Mucosa of gallbladder (tissue), 1 donor: ENCODE data around the gene GRIP1. TPM values are rescaled to one million over a fixed set of nuclear protein-coding genes. Genes with fewer than 3 reads are reported as not detected.

Experiments used
- DNase-seq: peaks from one replicate; pipeline ENCODE4 v3.0.0-alpha.2; 2020; ENCODE audit warnings: low spot score
- total RNA-seq: library from RNA; stranded (reverse); gene quantifications from one replicate; pipeline ENCODE4 v1.2.1, GENCODE V29; 2021
- donor health status: DM: no; HTN: no; CAD: no.

Gene GRIP1
- 18.9 TPM for total RNA-seq

- DNase-seq, result no peak
Observed at GRCh38 chr12:66678338-66679275, at the start of gene GRIP1. TSS of gene GRIP1 (minus strand) at chr12:66679076. CDS start at chr12:66678904, 172 bp downstream.

GRCh38 chr12:66726556-66726955 is 47.7 kb upstream of the GRIP1 start:
- no peak for DNase-seq

GRCh38 chr12:66725031-66725430 is 46.2 kb upstream of the GRIP1 start:
- no peak for DNase-seq

GRCh38 chr12:66724616-66725015 is 45.7 kb upstream of the GRIP1 start:
- DNase-seq, result no peak

- no peak for DNase-seq
Observed at GRCh38 chr12:66724026-66724425, 45.1 kb upstream of the GRIP1 start.

- no peak for DNase-seq
Observed at GRCh38 chr12:66719862-66720261, 41.0 kb upstream of the GRIP1 start.

GRCh38 chr12:66717036-66717673 is 38.3 kb upstream of the GRIP1 start:
- DNase-seq, result no peak

- DNase-seq, result no peak
Observed at GRCh38 chr12:66716522-66716921, 37.6 kb upstream of the GRIP1 start.

- DNase-seq, result no peak
Observed at GRCh38 chr12:66714709-66715108, 35.8 kb upstream of the GRIP1 start.

- DNase-seq, result no peak
Observed at GRCh38 chr12:66713984-66714383, 35.1 kb upstream of the GRIP1 start.

GRCh38 chr12:66709893-66710292 is 31.0 kb upstream of the GRIP1 start:
- no peak for DNase-seq

GRCh38 chr12:66709457-66709773 is 30.5 kb upstream of the GRIP1 start:
- no peak for DNase-seq

GRCh38 chr12:66708704-66709456 is 30.0 kb upstream of the GRIP1 start:
- DNase-seq, result no peak

- DNase-seq, result no peak
Observed at GRCh38 chr12:66707002-66707697, 28.3 kb upstream of the GRIP1 start.

GRCh38 chr12:66699738-66700482 is 21.0 kb upstream of the GRIP1 start:
- DNase-seq, result no peak

- no peak for DNase-seq
Observed at GRCh38 chr12:66698558-66698957, 19.7 kb upstream of the GRIP1 start.

- DNase-seq, result no peak
Observed at GRCh38 chr12:66697404-66697803, 18.5 kb upstream of the GRIP1 start.

GRCh38 chr12:66694666-66695613 is 16.1 kb upstream of the GRIP1 start:
- no peak for DNase-seq

GRCh38 chr12:66693901-66694513 is 15.1 kb upstream of the GRIP1 start:
- peak; percentile 19 for DNase-seq

- DNase-seq, result no peak
Observed at GRCh38 chr12:66692986-66693385, 14.1 kb upstream of the GRIP1 start.
